GM12878 (cell line): ENCODE measurements around the gene CD2BP2. TPM values are rescaled to one million over a fixed set of nuclear protein-coding genes. Genes with fewer than 3 reads are reported as not detected.

Experiments
- ATAC-seq: fragments of 200-7000 bp; cut with Tn5 transposase; 3 replicates; pipeline ENCODE4 v1.9.1; 2020; ENCODE audit warnings: mild to moderate bottlenecking, moderate library complexity
- BruUV-seq: library from RNA; stranded (reverse); fragments of 400-500 nt; replicated peaks from 2 replicates; lab custom pipeline; 2021; lab: Mats Ljungman, UMichigan
- CTCF ChIA-PET: fragments of 300-600 bp; sonication (Branson Sonifier 250); formaldehyde crosslinking; extraction: SDS; loops from one replicate; lab custom pipeline; 2021; ENCODE audit warnings: inconsistent platforms; lab: Yijun Ruan, JAX
- POLR2A ChIA-PET: fragments of 350-600 bp; formaldehyde crosslinking; extraction: SDS; loops from one replicate; lab custom pipeline; 2021; ENCODE audit warnings: inconsistent platforms; lab: Charles Lee
- RAD21 ChIA-PET: fragments of 300-600 bp; sonication (Branson Sonifier 250); formaldehyde crosslinking; loops from one replicate; lab custom pipeline; 2023; ENCODE audit warnings: antibody characterized with exemption; ENCODE audit not compliant: unreplicated experiment; lab: Charles Lee
- SMC1A ChIA-PET: fragments of 300-600 bp; sonication (Branson Sonifier 250); formaldehyde crosslinking; loops from one replicate; lab custom pipeline; 2023; ENCODE audit not compliant: unreplicated experiment, uncharacterized antibody; lab: Charles Lee
- DNase-seq: peaks from one replicate; pipeline ENCODE4 v3.0.0-alpha.2; 2011; ENCODE audit warnings: low read depth, low spot score
- FAIRE-seq: peaks from 3 replicates; lab custom pipeline; 2011; peaks lifted over from hg19 to GRCh38; lab: Jason Lieb, UNC
- H2AFZ ChIP-seq: 2 replicates; pipeline ENCODE4 v1.6.0; 2011; ENCODE audit warnings: low read depth, low read length, control low read depth; ENCODE audit not compliant: control insufficient read depth
- H3K27ac ChIP-seq: 2 replicates; pipeline ENCODE4 v1.5.1; 2011; ENCODE audit warnings: control low read depth; ENCODE audit not compliant: control insufficient read depth, insufficient read depth
- H3K27me3 ChIP-seq, 2 experiments: replicated peaks in 1 of 2; 2 replicates each; pipeline versions ENCODE4 v1.6.0 to v1.6.1; 2011; ENCODE audit warnings: low read length in 1 of 2; ENCODE audit not compliant: control insufficient read depth in 2 of 2, insufficient read depth in 2 of 2
- H3K36me3 ChIP-seq, 2 experiments: 2 replicates each; pipeline ENCODE4 v1.5.1; 2011; ENCODE audit warnings: low read length in 1 of 2; ENCODE audit not compliant: control insufficient read depth in 2 of 2, insufficient read depth in 2 of 2
- H3K4me1 ChIP-seq: 2 replicates; pipeline ENCODE4 v1.6.1; 2011; ENCODE audit warnings: mild to moderate bottlenecking, low read length, moderate library complexity, mixed read lengths; ENCODE audit not compliant: control insufficient read depth, insufficient read depth
- H3K4me2 ChIP-seq: 2 replicates; pipeline ENCODE4 v1.6.0; 2011; ENCODE audit warnings: control low read depth; ENCODE audit not compliant: control insufficient read depth, insufficient read depth
- H3K4me3 ChIP-seq: fragments of 200-600 bp; sonication (generic); 2 replicates; pipeline ENCODE4 v1.5.1; 2016
- H3K79me2 ChIP-seq: 2 replicates; pipeline ENCODE4 v1.6.0; 2011; ENCODE audit warnings: low read length; ENCODE audit not compliant: control insufficient read depth, insufficient read depth
- H3K9ac ChIP-seq: 2 replicates; pipeline ENCODE4 v1.8.0; 2011; ENCODE audit warnings: low read length, control low read depth, mixed read lengths; ENCODE audit not compliant: control insufficient read depth, insufficient read depth
- H3K9me3 ChIP-seq: replicated peaks from 3 replicates; pipeline ENCODE4 v1.5.1; 2011; ENCODE audit warnings: mild to moderate bottlenecking, low read length; ENCODE audit not compliant: control insufficient read depth, insufficient read depth
- H4K20me1 ChIP-seq: 2 replicates; pipeline ENCODE4 v1.6.0; 2011; ENCODE audit not compliant: control insufficient read depth, insufficient read depth
- BRCA1 ChIP-seq: IDR thresholded peaks from 2 replicates; pipeline ENCODE4 v1.6.1; 2011; ENCODE audit warnings: low read depth, low read length, improper control_type of control experiment
- IRF3 ChIP-seq: fragments of 450-650 bp; IDR thresholded peaks from 2 replicates; pipeline ENCODE4 v1.6.1; 2014; ENCODE audit warnings: mild to moderate bottlenecking
- KDM1A ChIP-seq: fragments of 200-600 bp; sonication (generic); IDR thresholded peaks from 2 replicates; pipeline ENCODE4 v1.6.1; 2016; ENCODE audit warnings: borderline replicate concordance
- RB1 ChIP-seq: fragments of 450-650 bp; formaldehyde crosslinking; IDR thresholded peaks from 2 replicates; pipeline ENCODE4 v1.6.1; 2017; ENCODE audit warnings: mild to moderate bottlenecking, borderline replicate concordance
- RUNX3 ChIP-seq: IDR thresholded peaks from 2 replicates; pipeline ENCODE4 v1.6.1; 2012; ENCODE audit warnings: low read length, inconsistent platforms
- STAT3 ChIP-seq: IDR thresholded peaks from 2 replicates; pipeline ENCODE4 v1.6.1; 2011; ENCODE audit warnings: low read depth, low read length, improper control_type of control experiment
- TAF1 ChIP-seq: IDR thresholded peaks from 2 replicates; pipeline ENCODE4 v1.6.1; 2011; ENCODE audit warnings: mild to moderate bottlenecking, low read depth, low read length, borderline replicate concordance
- TARDBP ChIP-seq: IDR thresholded peaks from 2 replicates; pipeline ENCODE4 v1.6.1; 2016; ENCODE audit warnings: borderline replicate concordance
- YBX1 ChIP-seq: fragments of 450-650 bp; IDR thresholded peaks from 2 replicates; pipeline ENCODE4 v1.6.1; 2016; ENCODE audit warnings: antibody characterized with exemption
- ZBED1 ChIP-seq: IDR thresholded peaks from 2 replicates; pipeline ENCODE4 v1.6.1; 2016; ENCODE audit warnings: borderline replicate concordance
- ZNF687 ChIP-seq: fragments of 450-650 bp; IDR thresholded peaks from 2 replicates; pipeline ENCODE4 v1.6.1; 2017; ENCODE audit warnings: mild to moderate bottlenecking, moderate library complexity
- WGBS: methylation state at CpG from one replicate; pipeline ENCODE4 v1.1.6; 2016; ENCODE audit warnings: low lambda C conversion rate; ENCODE audit not compliant: insufficient replicate concordance, insufficient coverage; ENCODE audit errors: missing lambda C conversion rate; 5-methylcytosine and 5-hydroxymethylcytosine counted together
- in situ Hi-C: fragments of 300-500 bp; cut with MboI; formaldehyde crosslinking; loops from 9 replicates; pipeline ENCODE4 v1.14.3; 2018; ENCODE audit warnings: mixed read lengths
- intact Hi-C: fragments of 100-400 bp; cut with micrococcal nuclease; formaldehyde crosslinking; loops from one replicate; pipeline ENCODE4 v1.14.2; 2022; ENCODE audit not compliant: unreplicated experiment
- polyA plus RNA-seq, 11 experiments: library from polyadenylated mRNA; depleted of rRNA in 4 of 11; unstranded in 6 of 11; stranded (reverse) in 5 of 11; fragments of >200 nt; fragmentation: Nextera tagmentation in 4 of 11; fragmentation: Illumina TruSeq in 1 of 11; extraction: Ambion mirVana in 4 of 11; extraction: Trizol in 1 of 11; gene quantifications; 1 replicate in 1 of 11; 2 replicates in 10 of 11; pipeline versions ENCODE4 v1.2.1 to v1.2.3, GENCODE V29; 2011 to 2016; ENCODE audit warnings: inconsistent platforms in 2 of 11, missing spikeins in 2 of 11, low read depth in 1 of 11
- total RNA-seq, 4 experiments: library from RNA; depleted of rRNA in 3 of 4; stranded (reverse); fragments of >200 nt in 3 of 4; fragmentation: Illumina TruSeq in 1 of 4; extraction: Trizol in 1 of 4; gene quantifications; 2 replicates each; pipeline versions ENCODE4 v1.2.1 to v1.2.3, GENCODE V29; 2013 to 2021

CD2BP2 gene
- total and polyA plus RNA-seq, 10 of the 15 experiments (the other 5 are each of a cell fraction or from before 2014, with no cell fraction given) = 3.3 to 47.9 (median 31.8) TPM

- FAIRE-seq = no peak
- Histone ChIP-seq H3K4me3 (no peak overlapping the region), H3K9ac (no peak overlapping the region), H3K27ac (no peak overlapping the region), H3K9me3 (no peaks in the 10 kb centered on the region), H3K79me2 (peaks cover 18% of the 10 kb centered on the region), H3K36me3 (peaks cover 4 to 20% of the 10 kb centered on the region in 2 experiments), H3K27me3 (no peaks in the 10 kb centered on the region), H3K4me2 (no peak overlapping the region), H4K20me1 (peaks cover 4% of the 10 kb centered on the region; the same call in 1 of the 2 replicates), H2AFZ (no peak overlapping the region)
- POLR2A ChIA-PET = interaction anchor here (0.6 to 3.8 kb wide), 7 partner anchors 8 to 171 kb away, joined by 3 to 21 read pairs (median 6); partner anchors contain the start of genes TBC1D10B and ZNF771
- in situ Hi-C loops = no loop called here
- RAD21 ChIA-PET = interaction anchor here (0.6 to 4.3 kb wide), 5 partner anchors 9 to 214 kb away, joined by 3 to 33 read pairs (median 4); partner anchors contain the start of gene TBC1D10B
- ATAC-seq = no peak
- SMC1A ChIA-PET = interaction anchor here (0.7 to 1.7 kb wide), 5 partner anchors 9 to 265 kb away, joined by 3 to 4 read pairs (median 4); partner anchors contain the start of gene TBX6
- 90% methylated on average over 5 of the region's 5 CpGs for WGBS
- intact Hi-C loops = loop anchor here (10.0 kb wide), 1 partner anchor 262 kb away; the partner anchor contains the start of genes TBX6 and YPEL3
- CTCF ChIA-PET = interaction anchor here (1.1 kb wide), 1 partner anchor 12 kb away, joined by 4 read pairs; no protein-coding TSS in a partner anchor
- no peak for DNase-seq
- no peak for TF ChIP-seq YBX1
- no peak for TF ChIP-seq TARDBP
- TF ChIP-seq IRF3 = no peak
- no peak for TF ChIP-seq RUNX3
- no peak for TF ChIP-seq RB1
- no peak for TF ChIP-seq TAF1
- no peak for TF ChIP-seq KDM1A
- TF ChIP-seq ZBED1 = no peak
- TF ChIP-seq ZNF687 = no peak
- no peak for TF ChIP-seq BRCA1
- TF ChIP-seq STAT3 = no peak
- TF ChIP-seq, all 136 proteins: peak for 0
- BruUV-seq = no TSS peak
- peaks cover 16% of the 10 kb centered on the region for H3K4me1 ChIP-seq
Measured at GRCh38 chr16:30357085-30357714, 2.1 kb upstream of the CD2BP2 start.
